Activated CD4-positive, alpha-beta T cell treated with anti-CD3 and anti-CD28 coated beads, Interleukin-2, Interleukin-6, amounts not matched to agents 100 ng/mL and 50 ng/mL, durations not matched to agents 16 hours and 8 hours (primary cell): ENCODE data around the gene WBP4.

Source experiments
- DNase-seq: peaks from one replicate; pipeline ENCODE4 v3.0.0-alpha.2; 2020

WBP4 gene

GRCh38 chr13:41049480-41050440 lies 11.5 kb upstream of the WBP4 start:
- DNase-seq, result no peak

GRCh38 chr13:41052441-41052840 lies 8.9 kb upstream of the WBP4 start:
- no peak for DNase-seq

GRCh38 chr13:41053384-41053826 lies 7.9 kb upstream of the WBP4 start:
- DNase-seq, result no peak

- DNase-seq, result peak; percentile 68
These were observed 7.0 kb upstream of the WBP4 start for GRCh38 chr13:41054212-41054877.

GRCh38 chr13:41054919-41055619 lies 6.2 kb upstream of the WBP4 start:
- DNase-seq, result no peak

- no peak for DNase-seq
These were observed 5.1 kb upstream of the WBP4 start for GRCh38 chr13:41056194-41056593.

- DNase-seq, result no peak
These were observed 4.2 kb upstream of the WBP4 start for GRCh38 chr13:41056826-41057711.

- DNase-seq, result no peak
These were observed 2.8 kb upstream of the WBP4 start for GRCh38 chr13:41058295-41059070.

- DNase-seq, result no peak
These were observed 1.7 kb upstream of the WBP4 start for GRCh38 chr13:41059456-41060081.

GRCh38 chr13:41060082-41060723 lies 1.1 kb upstream of the WBP4 start:
- peak; percentile 85 for DNase-seq

- peak; percentile 87 for DNase-seq
These were observed 610 bp upstream of the WBP4 start for GRCh38 chr13:41060724-41061074.

- no peak for DNase-seq
These were observed 867 bp downstream of the WBP4 start for GRCh38 chr13:41061914-41062837.

- DNase-seq, result no peak
These were observed 3.2 kb downstream of the WBP4 start for GRCh38 chr13:41064493-41064892.

GRCh38 chr13:41065078-41065477 lies 3.8 kb downstream of the WBP4 start:
- no peak for DNase-seq

- DNase-seq, result no peak
These were observed 13.2 kb downstream of the WBP4 start for GRCh38 chr13:41074523-41074922.

GRCh38 chr13:41075034-41075433 lies 13.7 kb downstream of the WBP4 start:
- DNase-seq, result peak; percentile 13

- no peak for DNase-seq
These were observed 14.2 kb downstream of the WBP4 start for GRCh38 chr13:41075485-41075884.

GRCh38 chr13:41077475-41077874 lies 16.2 kb downstream of the WBP4 start:
- no peak for DNase-seq

- no peak for DNase-seq
These were observed 18.4 kb downstream of the WBP4 start for GRCh38 chr13:41079725-41080124.
